Neutrophil (primary cell): ENCODE data around the gene RPS6KC1.

ENCODE experiments used
- H3K27ac ChIP-seq: fragments of 200-600 bp; sonication (generic); 2 replicates; pipeline ENCODE4 v1.5.1; 2016; ENCODE audit warnings: mild to moderate bottlenecking, moderate library complexity
- H3K27me3 ChIP-seq: fragments of 200-600 bp; sonication (generic); 2 replicates; pipeline ENCODE4 v1.6.0; 2016; ENCODE audit warnings: mild to moderate bottlenecking
- H3K36me3 ChIP-seq: fragments of 200-600 bp; sonication (generic); 2 replicates; pipeline ENCODE4 v1.5.1; 2017
- H3K4me1 ChIP-seq, 2 experiments: fragments of 200-600 bp in 1 of 2; sonication (generic) in 1 of 2; 1 replicate in 1 of 2; 2 replicates in 1 of 2; pipeline versions ENCODE4 v1.5.1 to v1.6.1; 2013 to 2016; ENCODE audit warnings: low read depth in 1 of 2, low read length in 1 of 2, mild to moderate bottlenecking in 1 of 2, moderate library complexity in 1 of 2; ENCODE audit not compliant: control insufficient read depth in 1 of 2, insufficient read depth in 1 of 2
- H3K4me3 ChIP-seq, 2 experiments: fragments of 200-600 bp in 1 of 2; sonication (generic) in 1 of 2; 1 replicate in 1 of 2; 2 replicates in 1 of 2; pipeline ENCODE4 v1.5.1; 2013 to 2016; ENCODE audit warnings: low read depth in 1 of 2, low read length in 1 of 2, mild to moderate bottlenecking in 1 of 2, moderate library complexity in 1 of 2
- H3K9me3 ChIP-seq: fragments of 200-600 bp; sonication (generic); 2 replicates; pipeline ENCODE4 v1.5.1; 2016
- TF ChIP-seq, protein P1 (sequence below): fragments of 200-600 bp; sonication (generic); IDR thresholded peaks from 2 replicates; pipeline ENCODE4 v1.5.1; 2016; ENCODE audit warnings: antibody characterized with exemption

Gene RPS6KC1

DNA sequence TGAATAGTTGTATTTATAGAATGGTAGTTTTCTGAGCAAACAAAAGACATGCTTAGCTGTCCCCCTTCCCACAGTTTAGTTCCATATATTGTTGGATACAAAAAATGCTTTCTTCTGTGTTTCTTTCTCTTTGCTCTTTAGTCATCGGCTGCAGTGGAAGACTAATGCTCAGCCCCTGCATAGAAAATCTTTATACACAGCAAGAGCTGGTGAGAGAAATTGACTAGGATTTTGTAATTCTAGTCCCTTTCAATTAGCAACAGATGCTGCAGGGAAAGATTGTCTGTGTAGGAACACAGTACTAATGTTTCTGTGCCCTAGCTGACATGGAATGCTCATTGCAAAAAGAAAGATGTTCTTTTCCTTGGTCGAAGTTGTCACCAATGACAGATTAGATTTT lies 200.9 kb downstream of the RPS6KC1 start:
- Histone ChIP-seq H3K27ac (no peak overlapping the region), H3K36me3 (peaks cover 4% of the 10 kb centered on the region), H3K4me1 (no peaks in the 10 kb centered on the region), H3K9me3 (no peaks in the 10 kb centered on the region), H3K4me3 (no peak overlapping the region), H3K27me3 (no peaks in the 10 kb centered on the region)
- TF ChIP-seq, protein P1, sequence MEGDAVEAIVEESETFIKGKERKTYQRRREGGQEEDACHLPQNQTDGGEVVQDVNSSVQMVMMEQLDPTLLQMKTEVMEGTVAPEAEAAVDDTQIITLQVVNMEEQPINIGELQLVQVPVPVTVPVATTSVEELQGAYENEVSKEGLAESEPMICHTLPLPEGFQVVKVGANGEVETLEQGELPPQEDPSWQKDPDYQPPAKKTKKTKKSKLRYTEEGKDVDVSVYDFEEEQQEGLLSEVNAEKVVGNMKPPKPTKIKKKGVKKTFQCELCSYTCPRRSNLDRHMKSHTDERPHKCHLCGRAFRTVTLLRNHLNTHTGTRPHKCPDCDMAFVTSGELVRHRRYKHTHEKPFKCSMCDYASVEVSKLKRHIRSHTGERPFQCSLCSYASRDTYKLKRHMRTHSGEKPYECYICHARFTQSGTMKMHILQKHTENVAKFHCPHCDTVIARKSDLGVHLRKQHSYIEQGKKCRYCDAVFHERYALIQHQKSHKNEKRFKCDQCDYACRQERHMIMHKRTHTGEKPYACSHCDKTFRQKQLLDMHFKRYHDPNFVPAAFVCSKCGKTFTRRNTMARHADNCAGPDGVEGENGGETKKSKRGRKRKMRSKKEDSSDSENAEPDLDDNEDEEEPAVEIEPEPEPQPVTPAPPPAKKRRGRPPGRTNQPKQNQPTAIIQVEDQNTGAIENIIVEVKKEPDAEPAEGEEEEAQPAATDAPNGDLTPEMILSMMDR = no peak

DNA sequence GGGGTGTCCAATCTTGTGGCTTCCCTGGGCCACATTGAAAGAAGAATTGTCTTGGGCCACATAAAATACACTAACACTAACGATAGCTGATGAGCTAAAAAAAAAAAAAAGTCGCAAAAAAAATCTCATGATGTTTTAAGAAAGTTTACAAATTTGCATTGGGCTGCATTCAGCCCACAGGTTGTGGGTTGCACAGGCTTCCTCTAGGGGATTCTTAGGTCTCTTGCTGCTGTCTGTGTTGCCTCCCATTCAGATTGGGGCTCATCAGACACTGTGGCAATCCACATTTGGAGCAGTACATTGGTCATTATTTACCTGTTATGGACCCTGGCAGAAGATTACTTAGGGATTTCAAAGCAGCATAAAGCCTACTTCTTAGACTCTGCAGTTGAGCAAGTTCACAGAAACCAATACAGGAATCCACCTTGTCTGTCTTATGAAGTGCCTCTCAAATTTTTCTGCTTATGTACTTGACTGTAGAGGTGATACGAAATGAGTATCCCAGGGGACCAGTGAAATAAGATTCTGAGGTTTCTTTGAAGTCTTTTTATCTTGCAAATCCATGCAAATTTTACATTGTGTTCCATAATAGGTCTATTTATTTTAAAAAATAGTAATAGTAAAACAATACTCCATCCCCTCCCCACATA lies 205.5 kb downstream of the RPS6KC1 start:
- TF ChIP-seq, protein P1 = no peak
- H3K4me1 ChIP-seq = peaks cover 0 to 5% of the 10 kb centered on the region in 2 experiments
- no peaks in the 10 kb centered on the region for H3K9me3 ChIP-seq

DNA sequence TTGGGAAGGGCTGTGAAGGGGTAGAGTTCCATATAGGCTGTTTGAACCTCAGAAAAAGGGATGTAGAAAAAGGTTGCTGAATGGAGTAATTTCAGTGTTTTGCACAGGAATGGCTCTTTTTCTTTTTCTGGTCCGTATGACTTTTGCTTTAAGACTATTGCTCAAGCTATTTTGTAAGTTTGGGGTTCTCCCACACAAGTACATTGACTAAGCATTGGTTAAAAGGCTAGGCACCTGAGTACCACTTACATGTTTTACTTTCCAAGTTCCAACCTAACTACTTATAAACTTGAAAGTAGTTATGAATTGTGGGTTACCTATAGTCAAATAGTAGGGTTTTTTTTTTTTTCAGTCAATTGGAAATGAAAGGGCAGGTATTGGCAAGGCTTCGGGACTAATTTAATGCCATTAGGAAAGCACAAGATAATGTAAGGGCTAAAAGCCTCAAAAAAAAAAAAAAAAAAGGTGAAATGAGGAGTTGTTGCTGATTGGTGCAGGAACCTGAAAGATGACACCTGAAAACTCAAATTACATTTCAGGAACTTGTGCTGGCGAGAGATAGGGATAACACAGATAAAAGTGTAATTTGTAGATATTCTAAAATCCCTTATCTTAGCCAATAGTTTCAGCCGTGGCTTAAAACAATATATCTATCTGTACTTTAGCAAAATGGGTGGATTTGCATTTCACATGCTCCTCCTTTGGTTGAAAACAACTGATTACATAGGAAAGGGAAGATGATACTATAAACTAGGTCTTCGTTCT lies 209.5 kb downstream of the RPS6KC1 start:
- TF ChIP-seq, protein P1 = no peak

More for the DNA sequence above, 205.5 kb downstream of the RPS6KC1 start:
- H3K27ac ChIP-seq = no peak overlapping the region
- H3K4me3 ChIP-seq = no peak overlapping the region
- no peaks in the 10 kb centered on the region for H3K27me3 ChIP-seq
- H3K36me3 ChIP-seq = no peaks in the 10 kb centered on the region

DNA sequence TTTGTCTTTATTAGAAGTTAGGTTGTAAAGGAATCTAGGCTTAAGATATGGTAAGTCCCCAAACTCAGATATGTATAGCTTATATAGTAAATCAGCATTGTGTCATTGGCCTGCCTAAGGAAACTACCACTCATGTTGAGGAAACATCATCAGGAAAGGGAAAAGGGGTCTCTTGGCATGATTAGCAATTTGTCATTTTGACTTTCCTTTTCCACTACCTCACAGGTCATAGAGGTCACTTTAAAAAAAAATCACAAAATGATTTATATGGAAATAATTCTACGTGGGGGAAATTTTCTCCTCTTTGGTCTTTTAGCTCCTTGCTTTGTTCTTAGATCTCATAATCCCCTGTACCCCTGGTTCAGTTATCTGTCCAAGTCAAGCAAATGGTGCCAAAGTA lies 213.5 kb downstream of the RPS6KC1 start:
- H3K9me3 ChIP-seq = no peaks in the 10 kb centered on the region
- TF ChIP-seq, protein P1 = no peak
- no peak overlapping the region for H3K4me3 ChIP-seq
- H3K27me3 ChIP-seq = no peaks in the 10 kb centered on the region
- peaks cover 0 to 5% of the 10 kb centered on the region in 2 experiments for H3K4me1 ChIP-seq
- no peaks in the 10 kb centered on the region for H3K36me3 ChIP-seq
- H3K27ac ChIP-seq = no peak overlapping the region

More for the DNA sequence above, 209.5 kb downstream of the RPS6KC1 start:
- Histone ChIP-seq H3K36me3 (no peaks in the 10 kb centered on the region), H3K27ac (no peak overlapping the region), H3K27me3 (no peaks in the 10 kb centered on the region), H3K9me3 (no peaks in the 10 kb centered on the region), H3K4me1 (peaks cover 0 to 5% of the 10 kb centered on the region in 2 experiments), H3K4me3 (no peak overlapping the region)

DNA sequence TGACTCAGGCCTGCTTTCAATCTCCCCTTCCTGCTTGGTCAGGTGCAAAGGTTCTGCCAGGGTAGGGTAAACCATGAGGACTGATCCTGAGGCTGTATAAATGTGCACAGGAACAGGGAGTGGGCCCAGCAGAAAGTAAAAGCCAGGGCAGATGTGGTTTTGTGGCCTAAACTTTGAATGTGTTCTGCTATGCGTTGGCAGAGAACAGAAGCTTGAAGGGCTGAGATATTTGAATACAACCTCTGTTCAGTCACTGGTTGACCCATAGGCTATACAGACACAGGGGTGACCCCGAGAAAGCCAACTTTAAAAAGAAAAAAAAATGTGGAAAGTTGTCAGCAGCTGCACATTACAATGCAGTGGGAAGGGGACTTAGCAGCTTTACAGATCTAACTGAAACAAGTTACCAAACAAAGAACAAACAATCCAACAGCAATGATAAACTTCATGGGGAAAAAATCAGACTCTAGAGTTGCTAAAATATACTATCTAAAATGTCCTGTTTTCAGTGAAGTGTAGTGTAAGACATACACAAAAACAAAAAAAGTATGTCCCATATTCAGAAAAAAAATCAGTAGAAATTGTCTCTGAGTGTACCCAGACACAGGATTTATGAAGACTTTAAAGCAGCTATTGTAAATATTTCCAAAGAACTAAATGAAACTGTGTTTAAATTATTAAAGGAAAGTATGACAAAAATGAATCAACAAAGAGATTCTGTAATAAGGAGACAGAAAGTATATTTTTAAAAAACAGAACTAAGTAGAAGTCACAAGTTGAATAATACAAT lies 216.1 kb downstream of the RPS6KC1 start:
- no peak overlapping the region for H3K4me3 ChIP-seq
- H3K9me3 ChIP-seq = no peaks in the 10 kb centered on the region
- TF ChIP-seq, protein P1 = no peak
- H3K27ac ChIP-seq = no peak overlapping the region
- H3K27me3 ChIP-seq = no peaks in the 10 kb centered on the region
- no peaks in the 10 kb centered on the region for H3K36me3 ChIP-seq
- H3K4me1 ChIP-seq = no peaks in the 10 kb centered on the region
